Measurements from ENCODE around the gene CLSTN2. TPM values are rescaled to one million over a fixed set of nuclear protein-coding genes. Genes with fewer than 3 reads are reported as not detected.

Gene CLSTN2
- total and polyA plus RNA-seq, 12 donors = 0.67 to 17.8 (median 5.3) TPM

GRCh38 chr3:140573011-140573410 is 638.0 kb downstream of the CLSTN2 start:
- DNase-seq = peak in 1 of 7 donors; percentile 80
- 63 to 77% (median 65%) methylated on average over 3 of the region's 3 CpGs for WGBS, 4 donors
- Histone ChIP-seq H3K36me3 (replicated peaks in 1 of 2) (no peaks in the 10 kb centered on the region), H3K4me3 (no peak overlapping the region), H3K27me3 (no peaks in the 10 kb centered on the region), H3K4me1 (replicated peaks in 1 of 2) (peaks cover 0 to 6% of the 10 kb centered on the region in 2 donors), H3K27ac (no peak overlapping the region), H3K9me3 (replicated peaks in 1 of 3) (no peaks in the 10 kb centered on the region)
- intact Hi-C loops (cut with DNase I) = no loop called here
- TF ChIP-seq CTCF (IDR thresholded peaks at IDR 0.05) (no peak), POLR2A (IDR thresholded peaks at IDR 0.05) (no peak)

GRCh38 chr3:140574375-140574774 is 639.4 kb downstream of the CLSTN2 start:
- TF ChIP-seq CTCF (IDR thresholded peaks at IDR 0.05) = no peak
- TF ChIP-seq POLR2A (IDR thresholded peaks at IDR 0.05) = no peak
- Histone ChIP-seq H3K4me1 (replicated peaks in 1 of 2) (peaks cover 0 to 2% of the 10 kb centered on the region in 2 donors), H3K4me3 (no peak overlapping the region), H3K36me3 (replicated peaks in 1 of 2) (no peaks in the 10 kb centered on the region), H3K27ac (no peak overlapping the region), H3K27me3 (no peaks in the 10 kb centered on the region), H3K9me3 (replicated peaks in 1 of 3) (no peaks in the 10 kb centered on the region)
- WGBS, 4 donors = 56 to 70% (median 60%) methylated on average over 5 of the region's 5 CpGs
- no peak for DNase-seq
- intact Hi-C loops (cut with DNase I) = no loop called here

GRCh38 chr3:140576449-140576848 is 641.5 kb downstream of the CLSTN2 start:
- H3K9me3 ChIP-seq (replicated peaks in 1 of 3) = no peaks in the 10 kb centered on the region
- no peaks in the 10 kb centered on the region for H3K27me3 ChIP-seq
- H3K4me3 ChIP-seq = no peak overlapping the region
- 82 to 91% (median 86%) methylated on average over 3 to 5 of the region's 5 CpGs for WGBS, 4 donors
- H3K36me3 ChIP-seq (replicated peaks in 1 of 2) = no peaks in the 10 kb centered on the region
- no peaks in the 10 kb centered on the region for H3K4me1 ChIP-seq (replicated peaks in 1 of 2)
- no peak for DNase-seq
- no peak for TF ChIP-seq POLR2A (IDR thresholded peaks at IDR 0.05)
- no peak for TF ChIP-seq CTCF (IDR thresholded peaks at IDR 0.05)
- intact Hi-C loops (cut with DNase I) = no loop called here
- no peak overlapping the region for H3K27ac ChIP-seq

- H3K4me1 ChIP-seq (replicated peaks in 1 of 2) = no peaks in the 10 kb centered on the region
- 78 to 93% (median 83%) methylated on average over 4 of the region's 4 CpGs for WGBS, 4 donors
- no peak for DNase-seq
- TF ChIP-seq POLR2A (IDR thresholded peaks at IDR 0.05) (no peak), CTCF (IDR thresholded peaks at IDR 0.05) (no peak)
- intact Hi-C loops (cut with DNase I) = no loop called here
- no peaks in the 10 kb centered on the region for H3K27me3 ChIP-seq
- H3K9me3 ChIP-seq (replicated peaks in 1 of 3) = no peaks in the 10 kb centered on the region
- H3K4me3 ChIP-seq = no peak overlapping the region
- H3K36me3 ChIP-seq (replicated peaks in 1 of 2) = no peaks in the 10 kb centered on the region
- H3K27ac ChIP-seq = no peak overlapping the region
Measured at GRCh38 chr3:140577911-140578310, 642.9 kb downstream of the CLSTN2 start.
